ENCODE measurements around the gene FAM168A. TPM values are rescaled to one million over a fixed set of nuclear protein-coding genes. Genes with fewer than 3 reads are reported as not detected.

FAM168A gene
- total and polyA plus RNA-seq, 9 of the 15 experiments (the other 6 are each of a cell fraction or from before 2014, with no cell fraction given): 0.44 to 7.2 (median 2.9) TPM

DNA sequence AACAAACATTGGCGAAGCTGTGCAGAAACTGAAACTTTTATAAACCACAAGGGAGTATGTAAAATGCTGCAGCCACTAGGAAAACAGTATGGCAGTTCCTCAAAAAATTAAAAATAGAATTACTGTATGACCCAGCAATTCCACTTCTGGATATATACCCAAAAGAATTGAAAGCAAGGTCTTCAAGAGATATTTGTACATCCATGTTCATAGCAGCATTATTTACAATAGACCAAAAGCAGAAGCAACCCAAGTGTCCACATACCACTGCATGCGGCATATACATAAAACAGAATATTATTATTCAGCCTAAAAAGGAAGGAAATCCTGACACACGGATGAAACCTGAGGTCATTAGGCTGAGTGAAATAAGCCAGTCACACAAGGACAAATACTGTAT, 135.9 kb downstream of the FAM168A start (continued):
- TF ChIP-seq POLR2A (conservative IDR thresholded peaks at IDR 0.05): no peak

DNA sequence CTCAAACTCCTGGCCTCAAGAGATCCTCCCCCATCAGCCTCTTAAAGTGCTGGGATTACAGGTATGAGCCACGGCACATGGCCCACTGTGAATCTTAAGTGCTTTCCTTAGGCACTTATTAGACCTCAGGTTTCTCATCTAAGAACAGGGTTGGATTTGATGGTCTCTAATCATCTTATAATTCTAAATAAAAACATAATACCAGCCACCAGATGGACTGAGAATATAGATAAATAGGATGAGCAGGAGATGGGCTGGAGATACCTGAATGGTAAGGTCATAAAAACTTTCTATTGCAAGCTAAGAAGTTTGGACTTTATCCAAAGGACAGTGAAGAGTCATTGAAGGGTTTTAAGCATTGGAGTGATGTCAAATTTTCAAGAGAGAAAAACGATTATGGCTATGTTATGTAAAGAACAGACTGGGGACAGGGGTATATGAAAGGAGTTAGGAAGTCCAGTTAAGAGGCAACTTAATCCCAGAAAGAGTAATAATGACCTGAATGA, 136.5 kb downstream of the FAM168A start:
- in situ Hi-C loops (cut with MboI): no loop called here
- no peak overlapping the region for H3K4me2 ChIP-seq (ENCODE audit: insufficient read depth, low read length)
- H3K36me3 ChIP-seq (ENCODE audit: control insufficient read depth, insufficient read depth, low read length): no peaks in the 10 kb centered on the region
- no peaks in the 10 kb centered on the region for H3K9me3 ChIP-seq (replicated peaks; ENCODE audit: control insufficient read depth, insufficient read depth, low read depth, low read length)
- ATAC-seq (no peak), DNase-seq (ENCODE audit: extremely low read depth in 1 of 4, low spot score in 3 of 4) (no peak), FAIRE-seq (no peak)
- peaks cover 0 to 2% of the 10 kb centered on the region in 2 experiments; a peak in 2 of 5 replicates for H3K27me3 ChIP-seq (ENCODE audit: control insufficient read depth in 2 of 2, insufficient read depth in 2 of 2, low read length in 2 of 2)
- intact Hi-C loops (cut with micrococcal nuclease): no loop called here
- H3K4me1 ChIP-seq (replicated peaks in 1 of 2; ENCODE audit: control insufficient read depth in 2 of 2, insufficient read depth in 2 of 2, low read length in 2 of 2): no peaks in the 10 kb centered on the region
- H2AFZ ChIP-seq (ENCODE audit: low read depth, low read length): no peak overlapping the region
- BruUV-seq (replicated peaks): no TSS peak
- H3K9ac ChIP-seq (ENCODE audit: insufficient read depth in 1 of 2, low read depth in 2 of 2, low read length in 2 of 2): no peak overlapping the region
- TF ChIP-seq ZBTB7A (IDR thresholded peaks at IDR 0.05; ENCODE audit: borderline replicate concordance, control insufficient read depth, low read depth, low read length) (no peak), JUND (IDR thresholded peaks at IDR 0.05; ENCODE audit: borderline replicate concordance, low read depth, low read length) (no peak), JUND (tag; IDR thresholded peaks at IDR 0.05; ENCODE audit: borderline replicate concordance, low read depth, low read length) (no peak), ZNF561 (CRISPR knock-in tag; conservative IDR thresholded peaks at IDR 0.05) (no peak), TFAM (CRISPR knock-in tag; conservative IDR thresholded peaks at IDR 0.05) (no peak), MCM2 (IDR thresholded peaks at IDR 0.05; ENCODE audit: low read depth) (no peak), NCOA2 (IDR thresholded peaks at IDR 0.05; ENCODE audit: partially characterized antibody in 2 of 2) (no peak), ZC3H11A (IDR thresholded peaks at IDR 0.05; ENCODE audit: low read depth, low read length) (no peak), MTA1 (IDR thresholded peaks at IDR 0.05; ENCODE audit: borderline replicate concordance) (no peak), ZNF347 (CRISPR knock-in tag; IDR thresholded peaks at IDR 0.05; ENCODE audit: low read depth) (no peak), SAP30 (IDR thresholded peaks at IDR 0.05; ENCODE audit: borderline replicate concordance, insufficient read depth, low read depth, low read length, poor library complexity, severe bottlenecking) (no peak)
- no peaks in the 10 kb centered on the region for H3K79me2 ChIP-seq (ENCODE audit: control insufficient read depth, insufficient read depth, low read length)
- 0% methylated on average over 2 of the region's 2 CpGs for WGBS (ENCODE audit: insufficient coverage, low coverage, missing lambda C conversion rate)
- ChIA-PET POLR2A (no interaction called here), CTCF (ENCODE audit: low intra/inter-chr PET ratio) (no interaction called here)
- H3K9me1 ChIP-seq (ENCODE audit: control insufficient read depth, insufficient read depth, low read length): no peaks in the 10 kb centered on the region
- H3K27ac ChIP-seq (ENCODE audit: extremely low read depth, low read depth, low read length): no peak overlapping the region
- no peaks in the 10 kb centered on the region for H4K20me1 ChIP-seq (replicated peaks; ENCODE audit: control insufficient read depth, insufficient read depth, low read length)
- H3K4me3 ChIP-seq: no peak overlapping the region
